GM12878 (cell line): ENCODE data around the gene NRN1L.

Source experiments
- CTCF ChIP-seq, 3 experiments: IDR thresholded peaks in 2 of 3; conservative IDR thresholded peaks in 1 of 3; 2 replicates each; pipeline ENCODE4 v1.5.1; 2011; ENCODE audit warnings: low read depth in 3 of 3, low read length in 3 of 3, mild to moderate bottlenecking in 3 of 3, control low read depth in 2 of 3, moderate library complexity in 2 of 3, inconsistent platforms in 1 of 3, mixed read lengths in 1 of 3; ENCODE audit not compliant: control insufficient read depth in 2 of 3, insufficient read depth in 1 of 3; ENCODE audit errors: extremely low read depth in 1 of 3
- FOS ChIP-seq: IDR thresholded peaks from 3 replicates; pipeline ENCODE4 v1.6.1; 2011; ENCODE audit warnings: borderline replicate concordance; ENCODE audit not compliant: insufficient read length; ENCODE audit errors: extremely low read depth
- LARP7 ChIP-seq: fragments of 450-650 bp; IDR thresholded peaks from 2 replicates; pipeline ENCODE4 v1.6.1; 2017; ENCODE audit warnings: mild to moderate bottlenecking
- MXI1 ChIP-seq: fragments of 150-350 bp; IDR thresholded peaks from 2 replicates; pipeline ENCODE4 v1.6.1; 2011; ENCODE audit warnings: low read depth, mild to moderate bottlenecking, inconsistent platforms, low read length, improper control_type of control experiment
- PKNOX1 ChIP-seq: fragments of 450-650 bp; IDR thresholded peaks from 2 replicates; pipeline ENCODE4 v1.6.1; 2016; ENCODE audit warnings: mild to moderate bottlenecking
- RB1 ChIP-seq: fragments of 450-650 bp; formaldehyde crosslinking; IDR thresholded peaks from 2 replicates; pipeline ENCODE4 v1.6.1; 2017; ENCODE audit warnings: mild to moderate bottlenecking, borderline replicate concordance

DNA sequence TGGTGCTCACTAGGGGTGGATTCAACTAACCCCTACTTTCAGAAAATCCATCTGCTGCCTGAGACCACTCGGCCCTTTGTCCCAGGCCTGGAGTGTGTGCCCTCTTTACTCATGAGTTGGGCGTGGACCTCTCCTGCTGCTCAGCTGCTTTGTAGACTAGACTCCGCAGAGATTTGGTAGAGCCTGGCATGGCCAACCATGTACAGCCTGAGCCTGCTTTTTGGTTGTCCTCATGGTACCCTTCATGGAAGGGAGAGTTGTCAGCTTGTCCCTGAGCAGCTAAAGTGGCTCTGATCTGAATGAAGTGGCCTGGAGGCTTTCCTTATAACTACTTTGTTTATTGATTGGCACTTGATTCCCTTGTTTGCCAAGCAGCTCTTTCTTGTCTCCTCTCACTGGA, 10.3 kb upstream of the NRN1L start:
- TF ChIP-seq RB1 (no peak), CTCF (IDR thresholded peaks at IDR 0.05 in 2 of 3, conservative IDR thresholded peaks at IDR 0.05 in 1 of 3; ENCODE audit: control insufficient read depth in 2 of 3, extremely low read depth in 1 of 3, insufficient read depth in 1 of 3, low read depth in 3 of 3, low read length in 3 of 3) (no peak), LARP7 (no peak), PKNOX1 (no peak), MXI1 (no peak), FOS (no peak)
